ENCODE data around the gene SEC14L3. TPM values are rescaled to one million over a fixed set of nuclear protein-coding genes. Genes with fewer than 3 reads are reported as not detected.

SEC14L3 gene
- total RNA-seq, 1 donor from 2014 or later: not detected

- no peaks in the 10 kb centered on the region for H3K36me3 Mint-ChIP-seq (ENCODE audit: low read depth)
- H3K27me3 Mint-ChIP-seq: peaks cover 19% of the 10 kb centered on the region
- no peak for ATAC-seq (ENCODE audit: low read depth)
- CTCF ChIA-PET: no interaction called here
- H3K4me3 Mint-ChIP-seq: no peak overlapping the region
- no peaks in the 10 kb centered on the region for H3K9me3 Mint-ChIP-seq
- no peaks in the 10 kb centered on the region for H3K4me1 Mint-ChIP-seq
- intact Hi-C loops (cut with micrococcal nuclease): no loop called here
- H3K27ac Mint-ChIP-seq: no peak overlapping the region
- DNase-seq: no peak
- TF ChIP-seq, protein P1, sequence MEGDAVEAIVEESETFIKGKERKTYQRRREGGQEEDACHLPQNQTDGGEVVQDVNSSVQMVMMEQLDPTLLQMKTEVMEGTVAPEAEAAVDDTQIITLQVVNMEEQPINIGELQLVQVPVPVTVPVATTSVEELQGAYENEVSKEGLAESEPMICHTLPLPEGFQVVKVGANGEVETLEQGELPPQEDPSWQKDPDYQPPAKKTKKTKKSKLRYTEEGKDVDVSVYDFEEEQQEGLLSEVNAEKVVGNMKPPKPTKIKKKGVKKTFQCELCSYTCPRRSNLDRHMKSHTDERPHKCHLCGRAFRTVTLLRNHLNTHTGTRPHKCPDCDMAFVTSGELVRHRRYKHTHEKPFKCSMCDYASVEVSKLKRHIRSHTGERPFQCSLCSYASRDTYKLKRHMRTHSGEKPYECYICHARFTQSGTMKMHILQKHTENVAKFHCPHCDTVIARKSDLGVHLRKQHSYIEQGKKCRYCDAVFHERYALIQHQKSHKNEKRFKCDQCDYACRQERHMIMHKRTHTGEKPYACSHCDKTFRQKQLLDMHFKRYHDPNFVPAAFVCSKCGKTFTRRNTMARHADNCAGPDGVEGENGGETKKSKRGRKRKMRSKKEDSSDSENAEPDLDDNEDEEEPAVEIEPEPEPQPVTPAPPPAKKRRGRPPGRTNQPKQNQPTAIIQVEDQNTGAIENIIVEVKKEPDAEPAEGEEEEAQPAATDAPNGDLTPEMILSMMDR (IDR thresholded peaks at IDR 0.05): no peak
- POLR2A ChIA-PET: interaction anchor here (0.6 kb wide), 1 partner anchor 321 kb away, joined by 4 read pairs; no protein-coding TSS in a partner anchor
Observed at GRCh38 chr22:30490399-30490798, 18.6 kb upstream of the SEC14L3 start.

- Mint-ChIP-seq H3K9me3 (no peaks in the 10 kb centered on the region), H3K27ac (no peak overlapping the region), H3K4me1 (no peaks in the 10 kb centered on the region), H3K27me3 (peaks cover 16% of the 10 kb centered on the region), H3K4me3 (no peak overlapping the region), H3K36me3 (ENCODE audit: low read depth) (no peaks in the 10 kb centered on the region)
- intact Hi-C loops (cut with micrococcal nuclease): no loop called here
- DNase-seq: no peak
- ChIA-PET CTCF (no interaction called here), POLR2A (no interaction called here)
- no peak for ATAC-seq (ENCODE audit: low read depth)
- TF ChIP-seq, protein P1 (IDR thresholded peaks at IDR 0.05): no peak
Observed at GRCh38 chr22:30488121-30488520, 16.3 kb upstream of the SEC14L3 start.

DNA sequence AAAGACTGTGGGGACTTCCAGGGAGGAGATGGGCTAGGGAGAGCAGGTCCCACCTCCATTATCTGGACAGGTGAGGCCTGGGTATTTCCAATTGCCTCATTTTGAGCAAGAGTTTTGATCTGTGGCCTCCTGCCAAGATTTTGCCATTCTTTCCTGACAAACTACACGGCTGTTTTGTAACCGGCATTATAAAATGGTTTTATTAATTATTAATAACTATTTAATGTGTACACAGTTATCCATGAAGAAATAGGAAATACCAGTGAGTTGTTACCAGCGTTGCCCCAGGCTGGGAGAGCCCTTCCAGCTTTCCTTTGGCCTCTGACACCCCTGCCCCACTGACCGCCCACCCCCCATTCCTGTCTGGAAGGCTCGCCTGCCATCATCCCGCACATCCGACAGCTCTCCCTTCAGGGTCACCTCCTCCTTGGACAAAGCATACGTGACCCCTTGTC is 14.9 kb upstream of the SEC14L3 start:
- H3K4me1 Mint-ChIP-seq: no peaks in the 10 kb centered on the region
- DNase-seq: no peak
- no peak for ATAC-seq (ENCODE audit: low read depth)
- POLR2A ChIA-PET: no interaction called here
- no peak overlapping the region for H3K4me3 Mint-ChIP-seq
- intact Hi-C loops (cut with micrococcal nuclease): no loop called here
- H3K27ac Mint-ChIP-seq: no peak overlapping the region
- no peaks in the 10 kb centered on the region for H3K9me3 Mint-ChIP-seq
- TF ChIP-seq, protein P1 (IDR thresholded peaks at IDR 0.05): no peak
- no peaks in the 10 kb centered on the region for H3K36me3 Mint-ChIP-seq (ENCODE audit: low read depth)
- peaks cover 14% of the 10 kb centered on the region for H3K27me3 Mint-ChIP-seq
- CTCF ChIA-PET: interaction anchor here (1.0 to 3.8 kb wide), 4 partner anchors 60 to 101 kb away, joined by 3 to 26 read pairs (median 7); partner anchors contain the start of gene RNF215

DNA sequence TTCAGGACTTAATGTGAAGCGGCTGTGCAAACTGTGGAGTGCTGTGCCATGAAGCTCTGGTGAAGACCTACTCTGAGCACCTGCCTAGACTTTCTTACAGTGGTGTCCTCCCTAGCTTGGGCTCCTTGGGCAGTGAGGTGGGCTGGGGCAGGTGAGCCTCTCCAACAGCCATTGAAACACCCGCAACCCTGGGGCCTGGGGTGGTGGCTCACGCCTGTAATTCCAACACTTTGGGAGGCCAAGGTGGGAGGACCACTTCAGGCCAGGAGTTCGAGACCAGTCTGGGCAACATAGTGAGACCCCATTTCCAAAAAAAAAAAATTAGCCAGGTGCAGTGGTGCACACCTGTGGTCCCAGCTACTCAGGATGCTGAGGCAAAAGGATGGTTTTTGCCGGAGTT is 14.3 kb upstream of the SEC14L3 start:
- H3K27me3 Mint-ChIP-seq: peaks cover 14% of the 10 kb centered on the region
- TF ChIP-seq, protein P1 (IDR thresholded peaks at IDR 0.05): no peak
- H3K4me3 Mint-ChIP-seq: no peak overlapping the region
- CTCF ChIA-PET: interaction anchor here (1.0 to 3.8 kb wide), 5 partner anchors 60 to 379 kb away, joined by 3 to 26 read pairs (median 5); partner anchors contain the start of gene RNF215
- POLR2A ChIA-PET: no interaction called here
- DNase-seq (no peak), ATAC-seq (ENCODE audit: low read depth) (no peak)
- H3K36me3 Mint-ChIP-seq (ENCODE audit: low read depth): no peaks in the 10 kb centered on the region
- no peaks in the 10 kb centered on the region for H3K9me3 Mint-ChIP-seq
- no peaks in the 10 kb centered on the region for H3K4me1 Mint-ChIP-seq
- intact Hi-C loops (cut with micrococcal nuclease): no loop called here
- H3K27ac Mint-ChIP-seq: no peak overlapping the region

DNA sequence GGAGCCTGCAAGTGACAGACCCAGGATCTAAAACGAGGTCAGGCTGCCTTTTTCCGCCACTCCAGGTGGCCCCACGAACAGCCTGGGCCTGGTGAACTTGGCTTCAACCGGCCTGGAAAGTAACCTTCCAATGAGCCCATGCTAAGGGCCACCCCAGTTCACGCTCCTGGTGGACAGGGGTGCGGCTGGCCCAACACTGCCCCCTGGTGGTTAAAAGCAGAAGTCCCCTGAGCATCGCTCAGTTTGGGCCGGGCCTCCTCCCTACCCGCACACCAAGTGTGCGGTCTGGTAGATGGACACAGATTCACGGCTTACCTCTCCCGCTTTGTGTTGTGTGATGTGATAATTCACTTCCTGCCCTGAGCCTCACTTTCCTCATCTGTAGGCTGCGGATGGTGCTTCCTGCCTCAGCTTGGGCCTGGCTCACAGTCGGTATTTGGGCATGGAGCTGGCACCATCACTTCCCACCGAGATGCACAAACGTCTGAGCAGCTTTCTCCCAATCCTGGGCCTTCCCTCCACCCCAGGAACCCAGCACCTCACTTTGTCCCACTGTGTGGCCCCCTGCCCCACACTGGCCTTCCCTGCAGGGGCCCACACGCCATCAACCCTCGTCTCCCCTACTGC is 13.7 kb upstream of the SEC14L3 start:
- CTCF ChIA-PET: interaction anchor here (1.0 to 3.8 kb wide), 7 partner anchors 11 to 378 kb away, joined by 3 to 26 read pairs (median 5); partner anchors contain the start of gene RNF215
- POLR2A ChIA-PET: interaction anchor here (0.6 kb wide), 1 partner anchor 97 kb away, joined by 7 read pairs; no protein-coding TSS in a partner anchor
- H3K27me3 Mint-ChIP-seq: peaks cover 9% of the 10 kb centered on the region

More for the DNA sequence above, 13.7 kb upstream of the SEC14L3 start:
- TF ChIP-seq, protein P1 (IDR thresholded peaks at IDR 0.05): peak; percentile 31
- intact Hi-C loops (cut with micrococcal nuclease): loop anchor here (1.0 kb wide), 3 partner anchors 40 to 229 kb away; no protein-coding TSS in a partner anchor
- Mint-ChIP-seq H3K4me1 (no peaks in the 10 kb centered on the region), H3K4me3 (no peak overlapping the region), H3K27ac (no peak overlapping the region), H3K36me3 (ENCODE audit: low read depth) (no peaks in the 10 kb centered on the region), H3K9me3 (no peaks in the 10 kb centered on the region)
- ATAC-seq (ENCODE audit: low read depth): peak; percentile 93
- DNase-seq: peak; percentile 66

All from activated B cell treated with CpG ODN at 0.5 μM for 24 hours (primary cell).